ENCODE results near the gene SYTL5.

Gene SYTL5

GRCh38 chrX:38126179-38126578 lies 119.8 kb downstream of the SYTL5 start:
- Histone ChIP-seq H3K79me1 (ENCODE audit: low read depth, low read length) (no peaks in the 10 kb centered on the region), H3K14ac (ENCODE audit: low read length) (no peak overlapping the region), H2BK5ac (ENCODE audit: low read length) (no peak overlapping the region), H3K36me3 (replicated peaks in 1 of 2; ENCODE audit: control insufficient read depth in 2 of 2, insufficient read depth in 2 of 2, low read length in 2 of 2) (no peaks in the 10 kb centered on the region), H3K27me3 (ENCODE audit: control insufficient read depth in 3 of 3, insufficient read depth in 3 of 3, low read depth in 1 of 3, low read length in 3 of 3) (peaks cover 0 to 8% (median 0%) of the 10 kb centered on the region in 3 experiments), H4K8ac (ENCODE audit: low read depth, low read length) (no peak overlapping the region), H3K9ac (ENCODE audit: low read depth, low read length, poor library complexity) (no peak overlapping the region), H3K9me3 (replicated peaks in 1 of 2; ENCODE audit: control insufficient read depth in 2 of 2, insufficient read depth in 1 of 2, low read depth in 1 of 2, low read length in 2 of 2) (no peaks in the 10 kb centered on the region), H3K23ac (ENCODE audit: low read depth, low read length, poor library complexity) (no peak overlapping the region), H3K4ac (ENCODE audit: low read length) (no peak overlapping the region), H3K18ac (ENCODE audit: low read length) (no peak overlapping the region), H2BK120ac (ENCODE audit: low read depth, low read length) (no peak overlapping the region), H2AFZ (ENCODE audit: low read length) (no peak overlapping the region), H4K91ac (ENCODE audit: low read depth, low read length, poor library complexity) (no peak overlapping the region), H2BK15ac (ENCODE audit: low read length) (no peak overlapping the region), H2AK5ac (ENCODE audit: low read depth, low read length) (no peak overlapping the region), H3K4me1 (ENCODE audit: control insufficient read depth in 2 of 2, insufficient read depth in 1 of 2, low read depth in 1 of 2, low read length in 2 of 2) (no peaks in the 10 kb centered on the region), H2BK12ac (ENCODE audit: low read length) (no peak overlapping the region), H3K27ac (replicated peaks; ENCODE audit: low read length) (no peak overlapping the region), H3K4me3 (ENCODE audit: low read length in 2 of 2) (no peak overlapping the region), H3K4me2 (ENCODE audit: insufficient read depth, low read length, poor library complexity, severe bottlenecking) (no peak overlapping the region)
- DNase-seq (ENCODE audit: low spot score), result no peak
- WGBS, 2 donors (ENCODE audit: extremely low coverage in 2 of 2, insufficient read length in 2 of 2, insufficient replicate concordance in 1 of 2), result no CpG with 5 or more reads among the region's 3 CpGs

DNA sequence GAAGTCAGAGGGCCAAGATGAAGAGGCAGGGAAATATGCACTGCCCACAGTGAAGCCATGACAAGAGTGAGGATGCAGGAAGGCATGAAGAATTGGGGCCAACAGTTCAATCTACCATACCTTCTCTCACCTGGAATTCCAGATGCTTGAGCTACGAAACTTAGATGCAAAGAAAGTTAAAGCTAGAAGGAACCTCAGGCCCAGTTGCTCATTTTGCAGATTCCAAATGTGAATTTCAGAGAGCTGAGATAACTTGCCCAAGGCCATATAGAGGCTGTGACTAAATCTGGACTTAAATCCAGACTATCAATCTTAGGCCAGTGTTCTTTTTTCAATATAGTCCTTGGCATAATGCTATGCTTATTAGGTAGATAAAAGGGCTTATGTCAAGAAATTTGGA lies 121.6 kb downstream of the SYTL5 start:
- Histone ChIP-seq H3K9me3 (replicated peaks in 1 of 2; ENCODE audit: control insufficient read depth in 2 of 2, insufficient read depth in 1 of 2, low read depth in 1 of 2, low read length in 2 of 2) (no peaks in the 10 kb centered on the region), H3K23ac (ENCODE audit: low read depth, low read length, poor library complexity) (no peak overlapping the region), H3K9ac (ENCODE audit: low read depth, low read length, poor library complexity) (no peak overlapping the region), H3K4me3 (ENCODE audit: low read length in 2 of 2) (no peak overlapping the region), H3K79me1 (ENCODE audit: low read depth, low read length) (no peaks in the 10 kb centered on the region), H3K27ac (replicated peaks; ENCODE audit: low read length) (no peak overlapping the region), H3K36me3 (replicated peaks in 1 of 2; ENCODE audit: control insufficient read depth in 2 of 2, insufficient read depth in 2 of 2, low read length in 2 of 2) (no peaks in the 10 kb centered on the region), H3K18ac (ENCODE audit: low read length) (no peak overlapping the region), H2BK15ac (ENCODE audit: low read length) (no peak overlapping the region), H2AK5ac (ENCODE audit: low read depth, low read length) (no peak overlapping the region), H2BK120ac (ENCODE audit: low read depth, low read length) (no peak overlapping the region), H3K4me1 (ENCODE audit: control insufficient read depth in 2 of 2, insufficient read depth in 1 of 2, low read depth in 1 of 2, low read length in 2 of 2) (no peaks in the 10 kb centered on the region), H4K91ac (ENCODE audit: low read depth, low read length, poor library complexity) (no peak overlapping the region), H3K4me2 (ENCODE audit: insufficient read depth, low read length, poor library complexity, severe bottlenecking) (no peak overlapping the region), H2AFZ (ENCODE audit: low read length) (no peak overlapping the region), H4K8ac (ENCODE audit: low read depth, low read length) (no peak overlapping the region), H2BK12ac (ENCODE audit: low read length) (no peak overlapping the region), H2BK5ac (ENCODE audit: low read length) (no peak overlapping the region), H3K14ac (ENCODE audit: low read length) (no peak overlapping the region), H3K27me3 (ENCODE audit: control insufficient read depth in 3 of 3, insufficient read depth in 3 of 3, low read depth in 1 of 3, low read length in 3 of 3) (peaks cover 0 to 8% (median 0%) of the 10 kb centered on the region in 3 experiments), H3K4ac (ENCODE audit: low read length) (no peak overlapping the region)
- no peak for DNase-seq (ENCODE audit: low spot score)
- no CpG with 5 or more reads among the region's 1 CpG for WGBS, 2 donors (ENCODE audit: extremely low coverage in 2 of 2, insufficient read length in 2 of 2, insufficient replicate concordance in 1 of 2)

GRCh38 chrX:38129366-38129765 lies 123.0 kb downstream of the SYTL5 start:
- Histone ChIP-seq H2AK5ac (ENCODE audit: low read depth, low read length) (no peak overlapping the region), H2BK12ac (ENCODE audit: low read length) (no peak overlapping the region), H2AFZ (ENCODE audit: low read length) (no peak overlapping the region), H3K27me3 (ENCODE audit: control insufficient read depth in 3 of 3, insufficient read depth in 3 of 3, low read depth in 1 of 3, low read length in 3 of 3) (peaks cover 0 to 8% (median 0%) of the 10 kb centered on the region in 3 experiments), H3K4ac (ENCODE audit: low read length) (no peak overlapping the region), H3K4me1 (ENCODE audit: control insufficient read depth in 2 of 2, insufficient read depth in 1 of 2, low read depth in 1 of 2, low read length in 2 of 2) (no peaks in the 10 kb centered on the region), H3K18ac (ENCODE audit: low read length) (no peak overlapping the region), H4K8ac (ENCODE audit: low read depth, low read length) (no peak overlapping the region), H3K4me2 (ENCODE audit: insufficient read depth, low read length, poor library complexity, severe bottlenecking) (no peak overlapping the region), H3K4me3 (ENCODE audit: low read length in 2 of 2) (no peak overlapping the region), H3K23ac (ENCODE audit: low read depth, low read length, poor library complexity) (no peak overlapping the region), H3K9ac (ENCODE audit: low read depth, low read length, poor library complexity) (no peak overlapping the region), H3K14ac (ENCODE audit: low read length) (no peak overlapping the region), H3K79me1 (ENCODE audit: low read depth, low read length) (no peaks in the 10 kb centered on the region), H3K27ac (replicated peaks; ENCODE audit: low read length) (no peak overlapping the region), H3K36me3 (replicated peaks in 1 of 2; ENCODE audit: control insufficient read depth in 2 of 2, insufficient read depth in 2 of 2, low read length in 2 of 2) (no peaks in the 10 kb centered on the region), H3K9me3 (replicated peaks in 1 of 2; ENCODE audit: control insufficient read depth in 2 of 2, insufficient read depth in 1 of 2, low read depth in 1 of 2, low read length in 2 of 2) (no peaks in the 10 kb centered on the region), H2BK5ac (ENCODE audit: low read length) (no peak overlapping the region), H4K91ac (ENCODE audit: low read depth, low read length, poor library complexity) (no peak overlapping the region), H2BK15ac (ENCODE audit: low read length) (no peak overlapping the region), H2BK120ac (ENCODE audit: low read depth, low read length) (no peak overlapping the region)
- no peak for DNase-seq (ENCODE audit: low spot score)

GRCh38 chrX:38138157-38138891 lies 132.0 kb downstream of the SYTL5 start:
- no peaks in the 10 kb centered on the region for H3K79me1 ChIP-seq (ENCODE audit: low read depth, low read length)
- H2BK15ac ChIP-seq (ENCODE audit: low read length), result no peak overlapping the region
- no peak overlapping the region for H3K23ac ChIP-seq (ENCODE audit: low read depth, low read length, poor library complexity)
- no peak overlapping the region for H3K4ac ChIP-seq (ENCODE audit: low read length)
- no peak overlapping the region for H2AK5ac ChIP-seq (ENCODE audit: low read depth, low read length)
- no peaks in the 10 kb centered on the region for H3K9me3 ChIP-seq (replicated peaks in 1 of 2; ENCODE audit: control insufficient read depth in 2 of 2, insufficient read depth in 1 of 2, low read depth in 1 of 2, low read length in 2 of 2)
- no peak overlapping the region for H3K9ac ChIP-seq (ENCODE audit: low read depth, low read length, poor library complexity)
- no peak overlapping the region for H2BK12ac ChIP-seq (ENCODE audit: low read length)
- H3K4me1 ChIP-seq (ENCODE audit: control insufficient read depth in 2 of 2, insufficient read depth in 1 of 2, low read depth in 1 of 2, low read length in 2 of 2), result no peaks in the 10 kb centered on the region
- WGBS, 2 donors (ENCODE audit: extremely low coverage in 2 of 2, insufficient read length in 2 of 2, insufficient replicate concordance in 1 of 2), result no CpG with 5 or more reads among the region's 2 CpGs
- H3K27me3 ChIP-seq (ENCODE audit: control insufficient read depth in 3 of 3, insufficient read depth in 3 of 3, low read depth in 1 of 3, low read length in 3 of 3), result peaks cover 0 to 5% (median 0%) of the 10 kb centered on the region in 3 experiments
- no peak overlapping the region for H4K91ac ChIP-seq (ENCODE audit: low read depth, low read length, poor library complexity)
- no peak for DNase-seq (ENCODE audit: low spot score)
- no peaks in the 10 kb centered on the region for H3K36me3 ChIP-seq (replicated peaks in 1 of 2; ENCODE audit: control insufficient read depth in 2 of 2, insufficient read depth in 2 of 2, low read length in 2 of 2)
- no peak overlapping the region for H2BK5ac ChIP-seq (ENCODE audit: low read length)
- H4K8ac ChIP-seq (ENCODE audit: low read depth, low read length), result no peak overlapping the region
- H3K4me3 ChIP-seq (ENCODE audit: low read length in 2 of 2), result no peak overlapping the region
- no peak overlapping the region for H3K14ac ChIP-seq (ENCODE audit: low read length)
- no peak overlapping the region for H2BK120ac ChIP-seq (ENCODE audit: low read depth, low read length)
- no peak overlapping the region for H3K27ac ChIP-seq (replicated peaks; ENCODE audit: low read length)
- H3K18ac ChIP-seq (ENCODE audit: low read length), result no peak overlapping the region
- H3K4me2 ChIP-seq (ENCODE audit: insufficient read depth, low read length, poor library complexity, severe bottlenecking), result no peak overlapping the region
- H2AFZ ChIP-seq (ENCODE audit: low read length), result no peak overlapping the region

Data from neuronal stem cell (in vitro differentiated cells).